Stomach (tissue), 4 donors: ENCODE measurements around the gene C3orf22.

Experiments used
- POLR2A ChIP-seq, 4 donors: fragments of 450-650 bp; IDR thresholded peaks; one replicate each; pipeline ENCODE4 v1.6.1; 2016; ENCODE audit warnings: antibody characterized with exemption in 4 of 4, control low read depth in 2 of 4, mild to moderate bottlenecking in 1 of 4, moderate library complexity in 1 of 4
- TF ChIP-seq, protein P1 (sequence below), 7 experiments: fragments of 450-650 bp in 4 of 7; fragments of 200-600 bp in 3 of 7; sonication (generic) in 3 of 7; IDR thresholded peaks; one replicate each; pipeline ENCODE4 v1.5.1; 2016 to 2019; ENCODE audit warnings: antibody characterized with exemption in 7 of 7, control low read depth in 2 of 7, mild to moderate bottlenecking in 1 of 7

DNA sequence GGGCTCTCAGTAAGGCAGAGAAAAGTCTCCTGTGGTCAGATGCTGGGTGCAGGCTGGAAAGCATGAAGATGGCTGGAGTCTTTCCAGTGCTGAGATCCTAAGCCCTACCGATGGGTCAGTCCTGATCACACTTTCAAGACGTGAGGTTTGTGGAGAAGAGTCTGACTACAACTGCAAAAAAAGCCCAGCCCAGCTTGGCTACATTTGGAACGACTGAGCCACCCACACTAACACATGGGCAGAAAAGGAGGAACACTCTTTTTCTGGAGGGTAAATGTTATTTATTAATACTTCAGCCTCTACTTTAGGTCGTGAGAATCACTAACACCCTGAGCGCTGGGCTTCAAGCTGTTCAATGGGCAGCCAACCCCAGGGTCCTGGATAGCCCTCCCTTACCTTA is 22.0 kb upstream of the C3orf22 start:
- TF ChIP-seq, protein P1, sequence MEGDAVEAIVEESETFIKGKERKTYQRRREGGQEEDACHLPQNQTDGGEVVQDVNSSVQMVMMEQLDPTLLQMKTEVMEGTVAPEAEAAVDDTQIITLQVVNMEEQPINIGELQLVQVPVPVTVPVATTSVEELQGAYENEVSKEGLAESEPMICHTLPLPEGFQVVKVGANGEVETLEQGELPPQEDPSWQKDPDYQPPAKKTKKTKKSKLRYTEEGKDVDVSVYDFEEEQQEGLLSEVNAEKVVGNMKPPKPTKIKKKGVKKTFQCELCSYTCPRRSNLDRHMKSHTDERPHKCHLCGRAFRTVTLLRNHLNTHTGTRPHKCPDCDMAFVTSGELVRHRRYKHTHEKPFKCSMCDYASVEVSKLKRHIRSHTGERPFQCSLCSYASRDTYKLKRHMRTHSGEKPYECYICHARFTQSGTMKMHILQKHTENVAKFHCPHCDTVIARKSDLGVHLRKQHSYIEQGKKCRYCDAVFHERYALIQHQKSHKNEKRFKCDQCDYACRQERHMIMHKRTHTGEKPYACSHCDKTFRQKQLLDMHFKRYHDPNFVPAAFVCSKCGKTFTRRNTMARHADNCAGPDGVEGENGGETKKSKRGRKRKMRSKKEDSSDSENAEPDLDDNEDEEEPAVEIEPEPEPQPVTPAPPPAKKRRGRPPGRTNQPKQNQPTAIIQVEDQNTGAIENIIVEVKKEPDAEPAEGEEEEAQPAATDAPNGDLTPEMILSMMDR (IDR thresholded peaks at IDR 0.05), result no peak
- TF ChIP-seq POLR2A (IDR thresholded peaks at IDR 0.05), result no peak
